Testis (tissue), 3 donors: ENCODE data around the gene GRIN2B. TPM values are rescaled to one million over a fixed set of nuclear protein-coding genes. Genes with fewer than 3 reads are reported as not detected.

Experiments used
- DNase-seq: peaks from one replicate; pipeline ENCODE4 v3.0.0-alpha.2; 2019
- H3K27ac ChIP-seq, 2 donors: fragments of 200-600 bp; sonication (generic); one replicate each; pipeline ENCODE4 v1.5.1; 2019
- H3K27me3 ChIP-seq: fragments of 200-600 bp; sonication (generic); one replicate; pipeline ENCODE4 v1.5.1; 2019
- H3K36me3 ChIP-seq: fragments of 200-600 bp; sonication (generic); one replicate; pipeline ENCODE4 v1.5.1; 2017; ENCODE audit warnings: low read depth; ENCODE audit errors: missing control alignments
- H3K4me1 ChIP-seq: fragments of 200-600 bp; sonication (generic); one replicate; pipeline ENCODE4 v1.5.1; 2019
- H3K4me3 ChIP-seq, 2 donors: fragments of 200-600 bp; sonication (generic); one replicate each; pipeline ENCODE4 v1.5.1; 2017 to 2019
- H3K9me3 ChIP-seq: fragments of 200-600 bp; sonication (generic); one replicate; pipeline ENCODE4 v1.5.1; 2017
- CTCF ChIP-seq, 3 experiments: fragments of 450-650 bp in 2 of 3; fragments of 200-600 bp in 1 of 3; sonication (generic) in 1 of 3; IDR thresholded peaks; one replicate each; pipeline ENCODE4 v1.5.1; 2016 to 2019; ENCODE audit warnings: antibody characterized with exemption in 3 of 3, mild to moderate bottlenecking in 2 of 3, moderate library complexity in 1 of 3
- POLR2A ChIP-seq: fragments of 450-650 bp; IDR thresholded peaks from one replicate; pipeline ENCODE4 v1.6.1; 2017; ENCODE audit warnings: antibody characterized with exemption, mild to moderate bottlenecking, moderate library complexity
- WGBS, 2 donors: methylation state at CpG; one replicate each; pipeline ENCODE4 v1.1.5; 2018; 5-methylcytosine and 5-hydroxymethylcytosine counted together
- intact Hi-C: fragments of 100-400 bp; cut with DNase I; formaldehyde crosslinking; loops from one replicate; pipeline ENCODE4 v1.15.1; 2023; ENCODE audit warnings: low total_unique reads
- polyA plus RNA-seq: library from polyadenylated mRNA; stranded (reverse); fragments of 350-450 nt; fragmentation: Illumina TruSeq; extraction: RNeasy Lipid Tissue Mini Kit (QIAGEN cat#74804); gene quantifications from one replicate; pipeline ENCODE4 v1.2.3, GENCODE V29; 2014; ENCODE audit warnings: low read depth, low replicate concordance; ENCODE audit not compliant: insufficient read depth
- total RNA-seq, 2 donors: library from RNA; depleted of rRNA; stranded (reverse); fragments of >200 nt; gene quantifications; one replicate each; pipeline ENCODE4 v1.2.3, GENCODE V29; 2016

The GRIN2B gene
- total and polyA plus RNA-seq, 3 donors from 2014 or later, result 1.1 to 3.2 (median 1.8) TPM

DNA sequence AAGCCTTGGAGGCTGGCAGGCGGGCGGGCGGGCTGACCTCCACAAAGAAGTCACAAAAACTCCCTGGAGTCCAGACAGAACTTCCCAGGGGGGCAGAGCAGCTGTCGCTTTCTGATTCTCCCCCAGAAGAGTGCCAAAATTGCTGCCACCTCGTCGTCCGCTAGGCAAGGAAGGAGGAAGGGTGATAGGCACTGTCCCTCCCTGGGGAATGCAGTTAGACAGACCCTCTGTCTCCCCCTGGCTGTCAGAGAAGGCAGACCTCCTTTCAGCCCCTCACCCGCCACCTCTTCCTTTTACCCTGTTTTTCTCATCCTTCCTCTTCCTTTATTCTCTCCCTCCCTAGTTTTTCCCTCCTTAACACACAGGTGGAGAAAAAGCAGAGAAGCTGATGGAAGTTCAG, 18.7 kb downstream of the GRIN2B start:
- intact Hi-C loops, result no loop called here
- DNase-seq, result no peak
- Histone ChIP-seq H3K9me3 (no peaks in the 10 kb centered on the region), H3K27ac (no peak overlapping the region), H3K27me3 (no peaks in the 10 kb centered on the region), H3K36me3 (no peaks in the 10 kb centered on the region), H3K4me1 (no peaks in the 10 kb centered on the region), H3K4me3 (no peak overlapping the region)
- whole genome bisulfite sequencing, 2 donors, result 52 to 83% methylated on average over 8 of the region's 8 CpGs
- TF ChIP-seq CTCF (IDR thresholded peaks at IDR 0.05) (no peak), POLR2A (no peak)

GRCh38 chr12:13961971-13962370, 19.4 kb downstream of the GRIN2B start:
- intact Hi-C loops, result no loop called here
- WGBS, 2 donors, result 31 to 67% methylated on average over 5 to 6 of the region's 6 CpGs
- H3K4me1 ChIP-seq, result no peaks in the 10 kb centered on the region
- H3K4me3 ChIP-seq, result no peak overlapping the region
- H3K27ac ChIP-seq, result no peak overlapping the region
- DNase-seq, result no peak
- no peaks in the 10 kb centered on the region for H3K27me3 ChIP-seq
- H3K9me3 ChIP-seq, result no peaks in the 10 kb centered on the region
- H3K36me3 ChIP-seq, result no peaks in the 10 kb centered on the region
- TF ChIP-seq POLR2A (no peak), CTCF (IDR thresholded peaks at IDR 0.05) (no peak)

DNA sequence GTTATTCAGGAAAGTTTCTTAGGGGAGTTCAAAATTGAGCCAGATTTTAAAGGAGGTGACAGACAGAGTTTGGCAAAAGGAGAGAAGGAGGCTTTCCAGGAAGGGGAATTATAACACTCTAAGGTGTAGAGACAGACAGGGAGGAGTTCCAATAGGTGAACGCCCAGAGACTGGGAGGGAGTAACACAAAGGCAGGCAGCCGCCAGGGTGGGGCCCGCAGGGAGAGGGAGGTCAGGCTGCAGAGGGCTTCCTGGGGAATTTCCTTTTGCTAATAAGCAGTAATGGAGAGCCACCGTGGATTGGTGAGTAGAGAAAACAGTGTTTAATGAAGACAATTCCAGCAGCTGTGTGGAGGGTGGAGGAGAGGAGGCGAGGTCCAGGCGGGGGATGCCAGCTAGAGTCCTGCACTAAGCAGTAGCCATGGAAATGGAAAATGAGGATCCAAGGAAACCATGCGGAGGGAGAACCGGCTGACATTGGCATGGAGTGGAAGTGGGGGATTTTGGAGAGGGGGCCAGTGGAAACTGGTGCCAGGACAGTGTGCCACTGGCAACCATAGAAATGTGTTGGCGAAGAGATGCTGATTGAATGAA, 22.2 kb downstream of the GRIN2B start:
- no peaks in the 10 kb centered on the region for H3K36me3 ChIP-seq
- TF ChIP-seq CTCF (IDR thresholded peaks at IDR 0.05) (no peak), POLR2A (no peak)
- no peaks in the 10 kb centered on the region for H3K4me1 ChIP-seq
- H3K9me3 ChIP-seq, result no peaks in the 10 kb centered on the region
- no peak overlapping the region for H3K4me3 ChIP-seq
- intact Hi-C loops, result no loop called here
- H3K27ac ChIP-seq, result no peak overlapping the region
- WGBS, 2 donors, result 45 to 55% methylated on average over 9 of the region's 9 CpGs
- no peak for DNase-seq
- H3K27me3 ChIP-seq, result no peaks in the 10 kb centered on the region

GRCh38 chr12:13957576-13957975, 23.8 kb downstream of the GRIN2B start:
- no peak for DNase-seq
- H3K9me3 ChIP-seq, result no peaks in the 10 kb centered on the region
- intact Hi-C loops, result no loop called here
- H3K36me3 ChIP-seq, result no peaks in the 10 kb centered on the region
- H3K4me1 ChIP-seq, result no peaks in the 10 kb centered on the region
- TF ChIP-seq POLR2A (no peak), CTCF (IDR thresholded peaks at IDR 0.05) (no peak)
- no peak overlapping the region for H3K27ac ChIP-seq
- H3K27me3 ChIP-seq, result no peaks in the 10 kb centered on the region
- H3K4me3 ChIP-seq, result no peak overlapping the region
- WGBS, 2 donors, result 67 to 70% methylated on average over 9 of the region's 9 CpGs

DNA sequence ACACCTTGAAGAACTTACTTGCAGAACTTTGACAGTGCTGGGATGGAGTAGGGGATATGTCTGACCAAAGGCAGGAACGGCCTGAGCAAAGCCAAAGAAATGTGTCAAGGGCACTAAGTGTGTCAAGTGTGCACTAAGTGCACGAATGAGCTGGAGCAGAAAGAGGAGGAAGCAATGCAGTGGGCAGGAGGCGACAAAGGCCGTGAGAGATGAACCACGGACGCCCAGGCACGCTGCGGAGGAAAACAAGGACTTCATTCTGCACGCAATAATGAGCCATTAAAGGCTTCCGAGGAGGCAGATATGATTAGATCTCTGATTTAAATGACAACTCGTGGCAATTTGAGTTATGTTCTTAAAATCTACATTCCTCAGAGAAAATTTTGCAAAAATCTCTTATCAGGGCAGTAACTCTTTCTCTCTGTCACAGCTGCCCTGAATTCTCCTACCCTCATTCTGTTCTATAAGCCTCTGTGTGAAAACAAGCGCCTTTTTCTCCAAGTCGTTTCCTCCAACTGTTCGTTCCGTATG, 25.3 kb downstream of the GRIN2B start:
- 18 to 19% methylated on average over 15 of the region's 15 CpGs for WGBS, 2 donors
- Histone ChIP-seq H3K4me3 (no peak overlapping the region), H3K36me3 (no peaks in the 10 kb centered on the region), H3K27ac (no peak overlapping the region), H3K9me3 (no peaks in the 10 kb centered on the region), H3K4me1 (no peaks in the 10 kb centered on the region), H3K27me3 (no peaks in the 10 kb centered on the region)
- no peak for DNase-seq
- TF ChIP-seq POLR2A (no peak), CTCF (IDR thresholded peaks at IDR 0.05) (no peak)
- intact Hi-C loops, result no loop called here
